ENCODE results near the gene RHOT1. TPM values are rescaled to one million over a fixed set of nuclear protein-coding genes. Genes with fewer than 3 reads are reported as not detected.
"Not testable (repeated sequence)": the region's sequence is repeated elsewhere in the genome, so short reads cannot be mapped to it uniquely, and the experiment has no call there.

Gene RHOT1
- total RNA-seq, 1 donor, result 47.0 TPM

DNA sequence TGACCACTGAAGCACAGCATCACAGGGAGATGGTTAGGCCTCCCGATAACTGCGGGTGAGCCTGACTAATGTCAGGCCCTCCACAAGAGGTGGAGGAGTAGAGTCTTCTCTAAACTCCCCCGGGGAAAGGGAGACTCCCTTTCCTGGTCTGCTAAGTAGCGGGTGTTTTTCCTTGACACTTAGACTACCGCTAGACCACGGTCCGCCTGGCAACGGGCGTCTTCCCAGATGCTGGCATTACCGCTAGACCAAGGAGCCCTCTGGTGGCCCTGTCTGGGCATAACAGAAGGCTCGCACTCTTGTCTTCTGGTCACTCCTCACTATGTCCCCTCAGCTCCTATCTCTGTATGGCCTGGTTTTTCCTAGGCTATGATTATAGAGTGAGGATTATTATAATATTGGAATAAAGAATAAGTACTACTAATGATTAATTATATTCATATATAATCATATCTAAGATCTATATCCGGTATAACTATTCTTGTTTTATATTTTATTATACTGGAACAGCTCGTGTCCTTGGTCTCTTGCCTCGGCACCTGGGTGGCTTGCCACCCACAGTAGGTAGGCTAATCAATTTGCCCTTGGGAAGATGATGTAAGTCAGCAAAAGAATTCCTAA is 6.7 kb upstream of the RHOT1 start:
- not testable (repeated sequence) for H3K4me1 ChIP-seq (ENCODE audit: insufficient read depth, low read length); H3K27me3 ChIP-seq (ENCODE audit: insufficient read depth, low read length); DNase-seq (ENCODE audit: insufficient read length, low spot score, missing footprints); H3K4me2 ChIP-seq (ENCODE audit: insufficient read depth, low read length); H3K27ac ChIP-seq (ENCODE audit: low read depth, low read length); H3K79me2 ChIP-seq (ENCODE audit: insufficient read depth, low read length); H3K9me3 ChIP-seq (ENCODE audit: low read depth, low read length); H4K20me1 ChIP-seq (ENCODE audit: insufficient read depth, low read length); H3K36me3 ChIP-seq (ENCODE audit: insufficient read depth, low read length); H3K4me3 ChIP-seq (ENCODE audit: insufficient read depth, low read length)
- TF ChIP-seq, protein P1, sequence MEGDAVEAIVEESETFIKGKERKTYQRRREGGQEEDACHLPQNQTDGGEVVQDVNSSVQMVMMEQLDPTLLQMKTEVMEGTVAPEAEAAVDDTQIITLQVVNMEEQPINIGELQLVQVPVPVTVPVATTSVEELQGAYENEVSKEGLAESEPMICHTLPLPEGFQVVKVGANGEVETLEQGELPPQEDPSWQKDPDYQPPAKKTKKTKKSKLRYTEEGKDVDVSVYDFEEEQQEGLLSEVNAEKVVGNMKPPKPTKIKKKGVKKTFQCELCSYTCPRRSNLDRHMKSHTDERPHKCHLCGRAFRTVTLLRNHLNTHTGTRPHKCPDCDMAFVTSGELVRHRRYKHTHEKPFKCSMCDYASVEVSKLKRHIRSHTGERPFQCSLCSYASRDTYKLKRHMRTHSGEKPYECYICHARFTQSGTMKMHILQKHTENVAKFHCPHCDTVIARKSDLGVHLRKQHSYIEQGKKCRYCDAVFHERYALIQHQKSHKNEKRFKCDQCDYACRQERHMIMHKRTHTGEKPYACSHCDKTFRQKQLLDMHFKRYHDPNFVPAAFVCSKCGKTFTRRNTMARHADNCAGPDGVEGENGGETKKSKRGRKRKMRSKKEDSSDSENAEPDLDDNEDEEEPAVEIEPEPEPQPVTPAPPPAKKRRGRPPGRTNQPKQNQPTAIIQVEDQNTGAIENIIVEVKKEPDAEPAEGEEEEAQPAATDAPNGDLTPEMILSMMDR (IDR thresholded peaks at IDR 0.05; ENCODE audit: extremely low read depth, low read depth, low read length), result peak; percentile 26
- H2AFZ ChIP-seq (ENCODE audit: low read length), result peak overlapping the region; percentile 47

DNA sequence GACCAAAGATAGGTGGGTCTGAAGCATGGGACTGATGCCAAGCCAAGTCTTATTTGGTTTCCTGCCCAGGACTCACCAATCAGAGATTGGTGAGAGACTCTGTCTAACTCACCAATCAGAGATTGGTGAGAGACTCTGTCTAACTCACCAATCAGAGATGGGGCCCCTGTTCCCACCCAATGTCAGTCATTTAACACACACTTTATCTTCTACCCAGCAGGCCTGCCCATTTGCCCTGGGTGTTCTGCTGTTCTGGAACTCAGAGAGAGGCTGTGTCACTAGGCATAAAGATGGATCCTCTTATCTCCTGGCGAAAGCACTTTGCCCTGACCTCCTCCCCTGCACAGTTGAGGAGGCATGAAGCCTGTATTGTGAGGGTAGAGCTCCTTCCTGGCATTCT is 5.4 kb upstream of the RHOT1 start:
- Histone ChIP-seq H4K20me1 (ENCODE audit: insufficient read depth, low read length) (no peaks in the 10 kb centered on the region), H3K4me3 (ENCODE audit: insufficient read depth, low read length) (no peak overlapping the region), H3K36me3 (ENCODE audit: insufficient read depth, low read length) (no peaks in the 10 kb centered on the region), H3K27ac (ENCODE audit: low read depth, low read length) (no peak overlapping the region), H3K27me3 (ENCODE audit: insufficient read depth, low read length) (no peaks in the 10 kb centered on the region), H3K79me2 (ENCODE audit: insufficient read depth, low read length) (no peaks in the 10 kb centered on the region), H3K9me3 (ENCODE audit: low read depth, low read length) (no peaks in the 10 kb centered on the region), H2AFZ (ENCODE audit: low read length) (peak overlapping the region; percentile 5), H3K4me2 (ENCODE audit: insufficient read depth, low read length) (no peak overlapping the region), H3K4me1 (ENCODE audit: insufficient read depth, low read length) (peaks cover 10% of the 10 kb centered on the region)
- TF ChIP-seq, protein P1 (IDR thresholded peaks at IDR 0.05; ENCODE audit: extremely low read depth, low read depth, low read length), result no peak
- peak; percentile 76 for DNase-seq (ENCODE audit: insufficient read length, low spot score, missing footprints)

DNA sequence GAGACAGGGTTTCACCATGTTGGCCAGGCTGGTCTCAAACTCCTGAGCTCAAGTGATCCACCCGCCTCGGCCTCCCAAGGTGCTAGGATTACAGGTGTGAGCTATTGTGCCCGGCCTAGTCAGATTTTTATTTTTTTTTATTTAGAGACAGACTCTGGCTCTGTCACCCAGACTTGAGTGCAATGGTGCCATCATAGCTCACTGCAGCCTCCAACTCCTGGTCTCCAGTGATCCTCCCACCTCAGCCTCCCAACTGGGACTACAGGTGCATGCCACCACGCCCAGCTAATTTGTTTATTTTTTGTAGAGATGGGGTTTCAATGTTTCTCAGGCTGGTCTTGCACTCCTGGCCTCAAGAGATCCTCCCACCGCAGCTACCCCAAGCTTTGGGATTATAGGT is 2.8 kb upstream of the RHOT1 start:
- H3K27me3 ChIP-seq (ENCODE audit: insufficient read depth, low read length); H3K9me3 ChIP-seq (ENCODE audit: low read depth, low read length); H3K4me2 ChIP-seq (ENCODE audit: insufficient read depth, low read length); H3K36me3 ChIP-seq (ENCODE audit: insufficient read depth, low read length); H3K4me3 ChIP-seq (ENCODE audit: insufficient read depth, low read length); DNase-seq (ENCODE audit: insufficient read length, low spot score, missing footprints); H3K27ac ChIP-seq (ENCODE audit: low read depth, low read length); H2AFZ ChIP-seq (ENCODE audit: low read length): not testable (repeated sequence)
- Histone ChIP-seq H3K4me1 (ENCODE audit: insufficient read depth, low read length) (peaks cover 19% of the 10 kb centered on the region), H3K79me2 (ENCODE audit: insufficient read depth, low read length) (peaks cover 20% of the 10 kb centered on the region), H4K20me1 (ENCODE audit: insufficient read depth, low read length) (peaks cover 11% of the 10 kb centered on the region)

DNA sequence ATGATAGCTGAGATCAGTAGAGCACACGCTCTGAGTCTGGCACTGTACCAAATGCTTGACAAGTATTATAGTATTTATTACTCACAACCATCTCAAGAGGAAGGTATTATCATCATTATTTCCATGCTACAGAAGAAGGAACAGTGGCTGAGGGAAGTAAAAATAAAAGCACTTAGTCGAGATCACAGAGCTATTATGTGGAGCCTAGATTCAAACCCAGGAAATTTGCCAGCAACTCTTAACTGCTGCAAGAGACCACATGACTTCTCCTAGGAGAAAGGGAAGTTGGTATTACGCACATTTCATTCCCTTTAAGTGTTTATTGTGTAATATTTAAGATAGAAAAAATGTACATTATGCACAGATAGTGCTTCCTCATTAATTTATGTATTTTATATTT is 1.0 kb upstream of the RHOT1 start:
- Histone ChIP-seq H3K9me3 (ENCODE audit: low read depth, low read length) (no peaks in the 10 kb centered on the region), H2AFZ (ENCODE audit: low read length) (peak overlapping the region; percentile 96), H3K27me3 (ENCODE audit: insufficient read depth, low read length) (no peaks in the 10 kb centered on the region), H3K36me3 (ENCODE audit: insufficient read depth, low read length) (no peaks in the 10 kb centered on the region), H3K4me2 (ENCODE audit: insufficient read depth, low read length) (peak overlapping the region; percentile 100), H3K4me3 (ENCODE audit: insufficient read depth, low read length) (peak overlapping the region; percentile 82), H3K27ac (ENCODE audit: low read depth, low read length) (peak overlapping the region; percentile 97), H4K20me1 (ENCODE audit: insufficient read depth, low read length) (peaks cover 11% of the 10 kb centered on the region), H3K79me2 (ENCODE audit: insufficient read depth, low read length) (peaks cover 36% of the 10 kb centered on the region), H3K4me1 (ENCODE audit: insufficient read depth, low read length) (peaks cover 19% of the 10 kb centered on the region)
- TF ChIP-seq, protein P1 (IDR thresholded peaks at IDR 0.05; ENCODE audit: extremely low read depth, low read depth, low read length), result no peak
- peak; percentile 95 for DNase-seq (ENCODE audit: insufficient read length, low spot score, missing footprints)

Data from osteoblast (primary cell).